ENCODE measurements around the gene CREB3L2. TPM values are rescaled to one million over a fixed set of nuclear protein-coding genes. Genes with fewer than 3 reads are reported as not detected.

Gene CREB3L2
- total and polyA plus RNA-seq, 12 donors = 11.4 to 169 (median 63.1) TPM

DNA sequence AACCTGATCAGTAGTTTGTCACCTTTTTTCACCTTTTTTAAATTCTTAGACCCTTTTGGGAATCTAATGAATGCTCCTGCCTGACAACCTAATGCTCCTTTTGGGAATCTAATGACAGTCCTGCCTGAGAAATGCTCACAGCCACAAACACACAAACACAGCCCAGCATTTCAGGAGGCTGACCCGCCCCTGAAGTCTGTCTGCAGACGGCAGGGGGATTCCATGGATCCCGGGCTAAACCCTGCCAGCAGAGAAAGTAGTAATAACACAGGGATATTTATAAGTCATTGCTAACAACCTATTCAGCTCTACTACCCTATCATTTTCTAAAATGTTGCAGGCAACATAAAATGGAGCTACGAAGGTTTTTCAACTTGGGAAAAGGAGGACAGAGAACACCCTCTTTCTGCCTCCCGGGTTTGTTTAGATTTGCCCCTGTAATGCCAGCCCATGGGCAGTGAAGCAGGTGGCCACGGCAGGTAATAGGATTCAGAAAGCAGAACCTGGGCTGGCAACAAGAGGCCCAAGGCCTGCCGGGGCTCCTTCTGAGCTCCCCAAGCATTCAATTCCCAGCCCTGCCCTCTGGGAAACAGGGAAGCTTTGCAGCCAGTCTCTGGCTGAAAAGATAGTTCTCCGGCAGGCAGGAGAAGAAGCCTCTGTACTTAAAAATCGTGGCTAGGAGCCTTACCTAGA lies 65.2 kb downstream of the CREB3L2 start:
- Histone ChIP-seq H3K4me3 (no peak overlapping the region), H3K27me3 (no peaks in the 10 kb centered on the region), H3K36me3 (replicated peaks in 1 of 2) (no peaks in the 10 kb centered on the region), H3K9me3 (replicated peaks in 1 of 3) (no peaks in the 10 kb centered on the region), H3K27ac (peak overlapping the region in 4 of 5 donors; percentile 67 to 84 (median 80)), H3K4me1 (replicated peaks in 1 of 2) (peaks cover 49 to 73% of the 10 kb centered on the region in 2 donors)
- intact Hi-C loops (cut with DNase I) = no loop called here
- no peak for DNase-seq
- TF ChIP-seq, protein P1, sequence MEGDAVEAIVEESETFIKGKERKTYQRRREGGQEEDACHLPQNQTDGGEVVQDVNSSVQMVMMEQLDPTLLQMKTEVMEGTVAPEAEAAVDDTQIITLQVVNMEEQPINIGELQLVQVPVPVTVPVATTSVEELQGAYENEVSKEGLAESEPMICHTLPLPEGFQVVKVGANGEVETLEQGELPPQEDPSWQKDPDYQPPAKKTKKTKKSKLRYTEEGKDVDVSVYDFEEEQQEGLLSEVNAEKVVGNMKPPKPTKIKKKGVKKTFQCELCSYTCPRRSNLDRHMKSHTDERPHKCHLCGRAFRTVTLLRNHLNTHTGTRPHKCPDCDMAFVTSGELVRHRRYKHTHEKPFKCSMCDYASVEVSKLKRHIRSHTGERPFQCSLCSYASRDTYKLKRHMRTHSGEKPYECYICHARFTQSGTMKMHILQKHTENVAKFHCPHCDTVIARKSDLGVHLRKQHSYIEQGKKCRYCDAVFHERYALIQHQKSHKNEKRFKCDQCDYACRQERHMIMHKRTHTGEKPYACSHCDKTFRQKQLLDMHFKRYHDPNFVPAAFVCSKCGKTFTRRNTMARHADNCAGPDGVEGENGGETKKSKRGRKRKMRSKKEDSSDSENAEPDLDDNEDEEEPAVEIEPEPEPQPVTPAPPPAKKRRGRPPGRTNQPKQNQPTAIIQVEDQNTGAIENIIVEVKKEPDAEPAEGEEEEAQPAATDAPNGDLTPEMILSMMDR (IDR thresholded peaks at IDR 0.05) = no peak
- no peak for TF ChIP-seq POLR2A (IDR thresholded peaks at IDR 0.05)
- 57 to 64% (median 62%) methylated on average over 7 to 9 of the region's 9 CpGs for WGBS, 4 donors

DNA sequence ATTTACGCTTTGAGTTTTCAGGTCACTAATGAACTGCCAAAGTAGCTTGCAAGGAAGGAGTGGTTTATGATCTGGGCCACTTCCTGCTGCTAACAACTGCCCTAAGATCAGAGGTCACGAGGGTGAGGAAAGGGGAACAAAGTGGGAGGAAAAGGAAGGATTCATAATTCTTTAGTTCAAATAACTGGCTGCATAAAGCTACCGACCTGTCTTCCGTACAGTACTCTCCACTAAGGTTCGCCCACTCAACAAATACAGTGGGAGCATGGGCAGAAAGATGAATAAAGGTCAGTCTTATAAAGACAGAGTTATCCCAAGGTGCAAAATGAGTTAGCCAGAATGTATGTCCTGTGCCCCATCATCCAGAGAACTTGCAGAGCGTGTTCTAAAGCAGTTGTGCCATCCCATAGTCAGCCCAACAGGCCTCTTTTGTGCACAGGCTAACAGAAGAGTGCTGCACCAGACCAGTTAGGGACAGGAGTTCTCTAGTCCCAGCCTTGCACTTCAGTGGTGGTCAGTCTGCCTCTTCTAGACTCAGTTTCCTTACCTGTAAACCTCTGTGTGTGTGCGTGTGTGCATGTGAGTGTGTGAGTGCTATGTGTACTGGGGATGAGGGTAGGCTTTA lies 65.9 kb downstream of the CREB3L2 start:
- H3K27ac ChIP-seq = peak overlapping the region in 4 of 5 donors; percentile 37 to 84 (median 80)
- intact Hi-C loops (cut with DNase I) = no loop called here
- no peaks in the 10 kb centered on the region for H3K36me3 ChIP-seq (replicated peaks in 1 of 2)
- peak overlapping the region in 1 of 4 donors; percentile 16 for H3K4me3 ChIP-seq
- WGBS, 4 donors = 63 to 71% (median 64%) methylated on average over 7 of the region's 7 CpGs
- peak in 2 of 7 donors; percentile 31 to 49 for DNase-seq
- TF ChIP-seq, protein P1 (IDR thresholded peaks at IDR 0.05) = no peak
- no peak for TF ChIP-seq POLR2A (IDR thresholded peaks at IDR 0.05)
- no peaks in the 10 kb centered on the region for H3K9me3 ChIP-seq (replicated peaks in 1 of 3)
- peaks cover 45 to 67% of the 10 kb centered on the region in 2 donors for H3K4me1 ChIP-seq (replicated peaks in 1 of 2)
- H3K27me3 ChIP-seq = no peaks in the 10 kb centered on the region

DNA sequence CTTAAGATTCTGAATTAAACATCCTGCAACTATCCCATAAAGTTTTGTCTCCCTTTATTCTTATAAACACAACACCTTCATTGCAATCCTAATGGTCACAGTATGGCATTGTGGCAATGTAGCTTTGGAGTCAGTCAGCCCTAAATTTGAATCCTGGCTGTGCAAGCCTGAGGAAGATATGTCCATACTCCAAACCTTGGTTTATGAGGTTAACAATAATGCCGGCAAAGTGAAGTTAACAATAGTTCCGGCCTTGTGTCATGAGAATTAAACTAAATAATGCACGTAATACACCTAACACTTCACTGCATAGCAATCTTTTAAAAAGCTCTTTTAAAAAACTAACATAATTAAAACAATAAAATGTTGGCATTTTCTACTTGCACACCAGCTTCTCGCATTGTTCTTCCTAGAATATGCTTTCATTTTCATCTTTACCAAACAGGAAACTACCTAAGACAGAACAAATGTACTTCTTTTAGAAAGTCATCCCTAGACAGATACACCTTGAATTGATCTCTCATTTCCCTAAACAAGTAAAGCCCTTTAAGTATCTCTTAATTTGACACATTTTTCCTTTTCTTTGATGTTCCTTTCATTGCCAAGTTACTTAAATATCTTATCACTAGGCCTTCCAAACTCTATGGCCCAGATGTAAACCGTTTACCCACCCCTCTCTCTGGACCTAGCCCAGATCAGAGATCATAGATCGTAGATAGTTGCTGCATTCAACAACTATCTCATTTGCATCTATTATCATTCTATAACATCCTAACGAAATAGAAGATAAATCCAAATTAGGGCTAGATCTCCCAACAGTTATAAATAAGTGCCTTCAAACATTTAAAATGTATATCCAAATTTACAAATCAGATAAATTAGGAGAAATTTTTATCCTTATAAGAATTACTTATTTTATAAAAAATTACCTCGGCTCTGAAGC lies 66.7 kb downstream of the CREB3L2 start:
- Histone ChIP-seq H3K27me3 (no peaks in the 10 kb centered on the region), H3K4me1 (replicated peaks in 1 of 2) (peaks cover 45 to 69% of the 10 kb centered on the region in 2 donors), H3K4me3 (peak overlapping the region in 1 of 4 donors; percentile 16), H3K27ac (peak overlapping the region in 4 of 5 donors; percentile 6 to 85 (median 82)), H3K36me3 (replicated peaks in 1 of 2) (no peaks in the 10 kb centered on the region), H3K9me3 (replicated peaks in 1 of 3) (no peaks in the 10 kb centered on the region)
- DNase-seq = no peak
- WGBS, 4 donors = 60 to 64% (median 63%) methylated on average over 8 of the region's 8 CpGs
- intact Hi-C loops (cut with DNase I) = no loop called here
- TF ChIP-seq, protein P1 (IDR thresholded peaks at IDR 0.05) = no peak
- TF ChIP-seq POLR2A (IDR thresholded peaks at IDR 0.05) = no peak

Measured in adrenal gland (tissue), 12 donors.